CD4-positive, alpha-beta T cell treated with Interleukin-21 for 1 hour (primary cell): ENCODE data around the gene PEX14.

Source experiments
- DNase-seq: peaks from one replicate; pipeline ENCODE4 v3.0.0-alpha.2; 2020

PEX14 gene

DNA sequence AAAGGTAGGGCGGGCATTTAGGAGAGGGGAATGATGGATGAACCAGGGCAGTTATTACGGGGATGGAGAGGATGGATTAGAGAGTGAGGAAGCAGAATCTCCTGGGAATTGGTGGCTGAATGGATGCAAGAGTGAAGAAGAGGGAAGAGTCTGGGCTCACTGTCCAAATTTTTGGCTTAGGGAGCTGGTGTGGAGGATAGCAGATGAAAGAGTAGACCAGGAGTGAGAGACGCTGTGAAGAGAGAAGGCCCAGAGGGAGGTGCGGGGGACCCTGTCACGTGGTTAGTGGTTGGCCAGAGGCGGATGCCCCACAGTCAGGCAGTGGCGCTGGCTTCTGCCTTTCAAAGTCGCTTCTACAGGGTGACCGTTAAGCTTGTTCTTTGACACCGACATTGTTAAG lies 78.4 kb downstream of the PEX14 start:
- DNase-seq, result no peak

DNA sequence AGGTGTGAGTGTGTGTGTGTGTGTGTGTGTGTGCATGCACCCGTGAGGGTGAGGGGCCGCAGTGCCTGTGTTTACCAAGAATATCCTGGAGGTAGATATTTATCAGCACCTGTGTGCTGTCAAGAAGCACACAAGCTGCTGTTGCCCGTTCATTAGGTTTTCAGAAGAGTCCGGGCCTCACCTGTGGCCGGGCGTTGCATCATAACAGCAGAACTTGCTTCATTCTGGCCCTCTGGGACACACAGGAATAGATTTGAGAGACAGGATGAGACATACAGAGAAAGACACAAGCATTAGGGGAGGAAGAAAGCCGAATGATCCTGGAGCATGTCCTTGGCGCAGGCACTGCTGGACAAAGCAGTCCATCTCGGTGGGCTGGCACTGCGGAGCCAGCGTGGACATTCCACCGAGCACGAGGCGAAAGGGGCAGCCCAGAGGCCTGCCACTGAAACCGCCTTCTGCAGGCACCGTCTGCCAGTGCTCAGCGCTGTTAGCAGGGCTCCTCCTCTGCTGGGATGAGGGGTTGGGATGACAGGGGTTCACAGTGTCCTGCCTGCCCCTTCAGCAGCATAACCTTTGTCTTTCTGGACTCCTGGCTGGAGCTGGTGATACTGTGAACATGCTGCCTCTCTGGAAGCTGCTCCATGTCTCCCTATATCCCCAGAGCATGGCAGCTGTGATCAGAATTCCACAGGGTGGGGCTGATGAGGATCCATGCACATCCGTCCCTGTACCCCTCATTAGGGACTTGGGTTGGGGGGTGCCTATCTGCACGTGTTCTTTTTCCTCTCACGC lies 81.1 kb downstream of the PEX14 start:
- no peak for DNase-seq

DNA sequence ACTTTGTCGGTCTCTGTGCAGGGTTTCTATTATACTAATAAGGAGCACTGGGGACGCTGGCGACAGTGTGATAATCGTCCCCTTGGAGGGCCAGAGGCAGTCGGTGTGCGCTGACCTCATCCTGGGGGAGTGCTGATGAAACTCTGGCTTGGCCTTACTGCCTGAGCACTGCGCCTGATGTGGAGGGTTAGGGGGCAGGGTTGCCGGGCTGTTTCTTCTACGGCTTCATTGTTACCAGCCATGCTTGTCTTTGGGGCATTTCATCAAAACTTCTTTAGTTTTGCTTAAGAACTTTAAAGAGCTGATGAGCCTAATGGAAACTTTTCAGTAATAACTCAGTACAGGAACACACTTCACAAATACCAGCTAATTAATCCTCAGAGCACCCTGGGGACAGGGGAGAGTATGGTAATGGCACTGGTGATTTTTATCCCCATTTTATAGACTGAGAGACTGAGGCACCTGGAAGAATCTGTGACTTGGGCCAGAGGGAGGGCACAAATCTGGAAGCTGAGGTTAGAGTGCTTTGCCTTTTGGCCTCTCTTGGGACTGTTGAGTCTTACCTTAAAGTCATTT lies 81.8 kb downstream of the PEX14 start:
- no peak for DNase-seq

DNA sequence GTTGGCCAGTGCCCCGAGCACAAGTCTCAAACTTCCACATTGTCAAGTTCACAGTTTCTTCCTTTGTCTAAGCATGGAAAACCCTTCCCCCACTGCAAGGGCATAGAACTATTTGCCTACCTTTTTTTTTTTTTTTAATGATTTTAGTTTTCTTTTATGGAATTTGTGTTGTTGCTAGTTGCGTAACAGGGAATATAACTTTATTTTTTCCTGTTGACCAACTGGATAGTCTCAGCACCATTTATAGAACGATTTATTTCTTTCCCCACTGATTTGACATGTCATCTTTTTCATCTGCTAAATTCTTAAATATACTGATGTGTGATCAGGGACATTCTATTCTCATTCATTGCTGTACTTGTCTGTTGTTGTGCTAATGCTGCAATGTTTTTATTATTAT lies 83.0 kb downstream of the PEX14 start:
- DNase-seq, result no peak

DNA sequence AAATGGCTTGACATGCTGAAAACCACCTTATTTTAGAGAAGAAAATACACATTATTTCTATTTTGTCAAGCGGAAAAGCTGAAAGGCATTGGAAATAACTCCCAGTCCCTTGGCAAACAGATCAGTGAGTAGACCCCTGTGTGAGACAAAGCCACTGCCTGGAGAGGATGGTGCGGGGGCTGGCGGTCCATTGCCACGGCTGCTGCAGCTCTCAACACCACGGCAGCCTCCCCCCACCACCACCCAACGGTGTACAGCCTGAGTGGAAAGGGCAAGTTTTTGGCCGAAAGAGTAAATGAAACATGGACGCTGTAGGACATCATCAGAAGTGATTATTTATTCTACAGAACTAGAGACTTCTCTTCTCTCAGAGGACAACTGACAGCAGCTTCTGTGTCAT lies 84.6 kb downstream of the PEX14 start:
- DNase-seq, result no peak

DNA sequence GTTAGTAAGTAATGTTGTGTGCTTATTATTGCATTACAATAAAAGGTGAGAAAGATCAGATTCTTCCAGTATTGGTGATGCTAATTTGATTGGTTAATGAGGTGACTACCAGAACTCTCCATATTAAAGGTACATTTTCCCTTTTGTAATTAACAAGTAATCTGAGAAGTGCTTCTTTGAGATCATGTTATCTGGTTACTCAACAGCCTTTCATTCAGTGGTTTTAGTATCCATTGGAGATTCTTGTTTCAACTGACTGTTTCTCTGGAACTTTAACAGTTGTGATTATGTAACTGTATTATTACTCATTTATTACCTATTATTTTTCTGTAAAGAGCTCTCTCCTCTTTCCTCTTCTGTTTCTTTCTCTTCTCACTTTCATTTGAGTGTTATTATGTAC lies 86.7 kb downstream of the PEX14 start:
- no peak for DNase-seq

DNA sequence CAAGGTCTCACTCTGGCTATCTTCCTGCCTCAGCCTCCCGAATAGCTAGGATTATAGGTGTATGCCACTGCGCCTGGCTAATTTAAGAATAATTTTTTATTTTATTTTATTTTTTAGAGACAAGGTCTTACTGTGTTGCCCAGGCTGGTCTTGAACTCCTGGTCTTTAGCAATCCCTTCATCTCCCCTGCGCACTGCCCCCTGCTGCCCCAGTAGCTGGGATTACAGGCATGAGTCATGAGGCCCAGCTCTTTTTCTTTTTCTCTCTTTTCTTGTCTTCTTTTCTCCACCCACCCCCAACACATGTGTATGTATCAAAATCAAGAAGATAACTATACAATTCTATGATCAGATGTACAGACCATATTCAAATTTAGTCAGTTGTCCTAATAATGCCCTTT lies 87.2 kb downstream of the PEX14 start:
- peak; percentile 10 for DNase-seq

DNA sequence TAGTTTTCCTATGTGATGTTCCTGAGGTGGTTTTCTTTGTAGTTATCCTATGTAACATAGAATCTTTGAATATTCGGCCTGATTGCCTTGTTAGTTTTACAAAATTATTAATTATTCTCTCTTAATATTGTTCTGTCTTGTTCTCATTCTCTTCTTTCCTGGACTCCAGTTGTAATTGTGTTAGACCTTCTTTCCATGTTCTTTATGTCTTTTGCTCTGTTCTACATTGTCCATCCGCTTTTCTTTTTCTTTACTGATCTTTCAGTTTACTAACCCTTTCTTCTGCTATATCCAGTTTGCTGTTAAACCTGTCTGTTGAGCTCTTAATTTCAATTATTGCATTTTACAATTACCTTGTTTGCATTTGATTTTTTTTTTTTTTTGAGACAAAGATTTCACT lies 89.3 kb downstream of the PEX14 start:
- no peak for DNase-seq

DNA sequence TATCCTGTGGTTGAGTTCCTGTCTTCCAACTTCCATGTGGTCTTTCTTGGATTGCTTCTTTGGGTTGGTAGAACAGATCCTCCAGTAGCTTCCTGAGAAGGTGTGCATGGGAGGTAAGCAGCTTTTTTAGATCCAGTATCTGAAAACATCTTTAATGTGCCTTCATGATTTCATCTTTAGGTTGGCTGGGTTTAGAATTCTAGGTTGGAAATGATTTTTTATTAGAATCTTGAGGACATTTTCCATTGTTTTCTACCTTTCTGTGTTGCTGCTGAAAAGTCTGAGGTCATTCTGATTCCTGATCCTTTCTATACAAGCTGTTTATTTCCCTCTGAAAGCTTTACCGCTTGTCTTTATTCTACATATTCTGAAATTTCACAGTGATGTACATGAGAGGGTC lies 94.8 kb downstream of the PEX14 start:
- DNase-seq, result no peak

DNA sequence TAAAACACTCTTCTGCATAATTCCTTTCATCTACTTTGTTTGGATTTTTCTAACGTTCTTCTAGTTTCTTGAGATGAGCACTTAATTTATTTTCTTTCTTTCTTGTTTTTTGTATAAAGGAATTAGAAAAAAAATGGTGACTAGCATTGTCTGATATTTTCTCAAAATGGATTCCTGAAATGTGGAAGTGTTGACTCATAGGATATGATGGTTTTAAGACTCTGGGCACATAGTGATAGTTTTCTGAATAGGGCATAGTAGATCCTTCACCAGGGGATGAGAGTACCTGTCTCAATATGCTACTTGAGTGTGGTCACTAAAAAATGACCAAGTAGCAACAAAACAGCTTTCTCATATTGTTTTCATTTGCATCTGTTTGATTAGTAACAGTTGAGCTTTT lies 100.9 kb downstream of the PEX14 start:
- no peak for DNase-seq

DNA sequence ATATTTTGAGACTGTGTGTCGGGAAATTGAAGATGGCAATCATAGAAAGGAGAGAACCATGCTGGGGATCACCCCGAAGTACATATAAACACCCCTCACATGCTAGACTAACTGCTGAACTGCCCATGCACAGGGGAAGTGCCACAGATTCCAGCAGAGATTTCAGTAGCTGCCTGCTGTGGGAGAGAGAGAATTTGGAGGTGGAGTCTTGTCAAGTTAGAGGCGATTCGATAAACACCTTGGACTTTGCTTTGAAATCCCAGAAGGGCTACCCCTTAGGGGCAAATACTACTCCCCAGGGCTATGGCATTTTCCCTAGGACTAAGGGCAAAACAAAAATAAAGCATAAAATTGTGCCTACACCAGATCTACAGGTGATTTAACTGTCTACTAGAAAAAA lies 103.3 kb downstream of the PEX14 start:
- DNase-seq, result no peak

DNA sequence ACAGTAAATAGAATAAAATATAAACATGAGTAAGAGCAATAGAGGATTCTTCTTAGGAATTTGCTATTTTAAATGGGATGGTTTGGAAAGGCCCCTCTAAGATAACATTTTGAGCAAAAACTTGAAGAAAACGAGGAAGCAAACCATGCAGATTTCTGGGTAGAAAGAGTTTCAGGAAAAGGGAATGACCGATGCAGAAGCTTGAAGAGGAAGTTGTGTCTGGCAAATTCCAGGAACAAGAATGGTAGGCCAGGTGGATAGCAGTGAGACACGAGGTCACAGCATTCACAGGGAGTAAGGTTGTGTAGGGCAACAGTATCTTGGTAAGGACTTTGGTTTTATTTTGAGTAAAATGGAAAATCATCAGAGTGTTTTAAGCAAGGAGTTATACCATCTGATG lies 108.9 kb downstream of the PEX14 start:
- no peak for DNase-seq

DNA sequence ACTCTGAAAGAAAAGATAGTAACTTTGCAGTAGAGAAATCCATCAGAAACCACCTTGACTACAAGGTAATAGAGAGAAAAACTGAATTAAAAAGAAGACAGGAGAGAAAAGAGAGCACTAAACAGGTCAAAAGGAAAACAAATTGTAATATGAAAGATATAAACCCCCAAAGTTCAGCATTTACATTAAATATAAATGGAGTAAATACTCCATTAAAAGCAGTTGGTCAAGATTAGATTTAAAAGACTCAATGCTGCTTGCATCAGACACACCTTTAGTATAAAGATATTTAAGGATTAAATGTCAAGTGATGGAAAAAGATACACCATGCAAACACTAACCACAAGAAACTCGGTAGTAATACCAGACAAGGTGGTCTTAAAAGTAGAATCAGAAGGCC lies 110.5 kb downstream of the PEX14 start:
- no peak for DNase-seq

DNA sequence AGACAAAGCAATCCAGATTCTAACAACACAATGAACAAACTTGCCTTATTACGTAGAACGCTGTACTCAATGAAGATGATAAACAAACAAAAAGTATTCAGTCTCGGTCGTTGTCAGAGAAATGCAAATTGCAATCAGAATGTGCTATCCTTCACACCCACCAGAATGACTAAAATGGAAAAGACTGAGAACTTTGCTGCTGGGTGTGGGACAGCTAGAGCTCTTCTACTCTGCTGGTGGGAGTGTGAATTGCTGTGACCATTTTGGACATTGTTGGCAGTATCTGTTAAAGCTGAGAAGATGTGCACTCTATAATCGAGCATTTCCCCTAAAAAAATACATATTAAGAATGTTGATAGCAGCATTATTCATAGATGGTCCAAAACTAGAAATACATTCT lies 111.4 kb downstream of the PEX14 start:
- no peak for DNase-seq

DNA sequence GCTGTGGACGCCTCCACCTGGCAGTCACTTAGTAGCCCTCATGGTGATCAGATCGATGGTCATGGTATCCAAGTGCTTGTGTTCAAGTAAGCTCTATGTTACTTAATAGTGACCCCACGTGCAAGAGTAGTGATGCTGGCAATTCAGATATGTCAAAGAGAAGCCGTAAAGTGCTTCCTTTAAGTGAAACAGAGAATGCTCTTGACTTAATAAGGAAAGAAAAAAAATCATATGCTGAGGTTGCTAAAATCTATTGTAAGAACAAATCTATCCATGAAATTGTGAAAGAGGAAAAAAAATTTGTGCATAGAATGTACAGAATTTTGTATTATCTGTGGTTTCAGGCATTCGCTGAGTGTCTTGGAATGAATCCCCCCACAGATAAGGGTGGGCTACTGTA lies 113.9 kb downstream of the PEX14 start:
- DNase-seq, result no peak

DNA sequence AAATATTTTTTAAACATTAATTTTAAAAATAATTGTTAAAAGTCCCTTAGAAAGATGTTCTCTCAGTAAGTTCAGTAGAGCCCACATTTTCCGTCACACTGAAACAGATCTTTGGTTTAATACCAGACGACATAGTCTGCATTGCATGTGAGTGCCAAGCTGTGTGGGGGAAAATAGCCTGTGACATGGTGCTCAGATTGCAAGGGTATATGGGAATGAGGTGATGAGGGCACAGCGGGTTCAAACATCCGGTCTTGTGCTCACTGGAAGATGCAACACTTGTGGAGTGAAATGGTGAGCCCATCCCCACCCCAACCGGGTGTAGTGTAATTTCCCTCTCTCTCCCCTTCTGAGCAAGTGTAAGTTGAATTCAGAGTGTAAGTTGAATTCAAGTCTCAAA lies 114.3 kb downstream of the PEX14 start:
- DNase-seq, result no peak

DNA sequence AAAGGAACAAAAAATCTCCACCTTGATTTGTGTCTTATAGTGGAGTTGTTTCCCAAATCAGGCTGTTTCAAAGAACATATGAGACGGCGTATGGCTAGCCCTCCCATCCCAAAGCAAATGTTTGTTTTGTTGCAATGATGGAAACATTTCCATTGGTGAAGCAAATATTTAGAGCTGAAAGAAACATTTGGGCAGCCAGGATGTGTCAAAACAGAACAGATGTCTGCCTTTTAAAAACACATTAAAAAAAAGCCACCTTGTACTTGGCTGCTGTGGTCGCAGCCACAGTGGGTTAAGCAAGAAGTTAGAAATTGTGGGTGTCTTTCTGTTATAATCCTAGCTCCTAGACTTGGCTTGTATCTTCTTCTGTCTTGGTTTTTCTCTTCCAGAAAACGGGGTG lies 116.3 kb downstream of the PEX14 start:
- DNase-seq, result no peak

DNA sequence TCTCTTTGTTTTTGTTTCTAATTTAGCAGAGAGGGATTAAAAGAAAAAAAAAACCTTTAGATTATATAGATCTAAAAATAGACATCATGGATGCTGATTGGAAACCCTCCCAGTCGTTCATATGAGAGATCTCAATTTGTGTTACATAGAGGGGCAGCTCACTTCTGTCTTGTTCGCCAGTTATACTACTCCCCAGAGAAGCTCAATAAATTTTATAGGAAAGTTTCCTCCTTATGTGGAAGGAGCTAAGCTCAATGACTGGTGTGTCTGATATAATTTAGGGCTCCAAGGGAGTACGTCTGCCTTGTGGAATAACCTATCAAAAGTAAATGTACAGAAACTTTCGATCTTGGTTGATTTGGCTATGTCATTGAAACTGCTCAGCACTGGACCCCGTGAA lies 117.6 kb downstream of the PEX14 start:
- DNase-seq, result no peak

DNA sequence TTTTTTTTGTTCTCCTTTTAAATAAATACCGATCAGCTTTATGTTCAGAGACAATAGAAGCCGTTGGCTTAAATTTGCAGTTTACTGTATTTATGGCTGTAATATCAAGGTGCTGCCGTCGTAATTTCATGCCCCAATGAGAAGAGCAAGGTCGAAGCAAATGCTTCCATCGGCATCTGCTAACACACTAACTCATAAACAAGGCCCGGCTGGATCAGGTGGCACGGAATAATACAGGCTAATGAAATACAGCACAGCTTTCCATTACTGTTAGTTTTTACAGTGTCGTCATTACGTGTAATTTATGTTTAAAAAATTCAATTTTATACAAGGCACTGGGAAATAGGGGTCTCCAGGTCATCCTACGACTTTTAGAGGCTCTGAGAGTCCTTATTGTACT lies 119.0 kb downstream of the PEX14 start:
- no peak for DNase-seq

DNA sequence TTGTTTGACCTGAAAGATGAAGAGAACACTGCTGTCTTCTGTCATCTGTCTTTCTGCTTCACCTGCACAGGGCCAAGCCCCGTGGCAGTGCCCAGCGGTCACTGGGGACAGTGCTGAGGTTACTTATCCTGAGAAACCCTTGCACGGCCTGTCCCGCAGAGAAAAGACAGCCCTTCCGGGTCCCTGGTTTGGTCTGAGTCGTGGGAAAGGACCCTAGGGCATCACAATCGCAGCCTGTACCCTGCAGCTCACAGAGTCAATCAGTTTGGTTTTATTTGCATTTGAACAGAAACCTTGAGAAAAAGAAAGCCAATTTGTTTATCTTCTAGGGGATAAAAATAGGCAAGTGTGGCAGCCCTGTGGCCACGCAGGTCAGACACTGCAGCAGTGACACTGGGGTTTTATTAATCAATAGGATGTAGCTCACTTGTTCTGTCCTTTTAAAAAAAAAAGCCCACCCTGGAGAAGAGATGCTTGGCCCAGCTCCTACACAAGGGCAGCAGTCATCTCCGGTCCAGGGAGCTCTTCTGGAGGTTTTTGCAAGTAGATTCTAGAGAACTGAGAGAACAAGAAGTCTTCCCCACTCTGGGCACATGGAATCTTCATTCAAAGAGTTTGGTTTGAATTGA lies 120.0 kb downstream of the PEX14 start:
- DNase-seq, result no peak

DNA sequence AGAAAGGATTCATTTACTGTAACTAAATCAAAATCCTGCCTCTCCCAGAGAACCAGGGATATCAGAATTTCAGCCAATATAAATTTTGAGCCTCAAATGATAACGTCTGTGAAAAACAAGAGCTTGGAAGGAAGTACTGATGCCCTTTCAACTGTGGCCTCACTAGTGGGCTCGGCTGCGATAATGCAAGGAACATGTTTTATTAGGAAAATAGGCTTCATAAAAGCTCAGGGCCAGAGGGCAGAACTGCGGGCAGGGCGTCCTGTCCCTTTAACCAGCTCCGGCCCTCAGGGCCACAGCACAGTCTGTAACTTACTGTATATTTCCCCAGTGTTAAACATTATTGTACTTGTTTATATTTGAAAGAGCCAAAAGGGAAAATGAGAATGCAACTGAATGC lies 122.0 kb downstream of the PEX14 start:
- DNase-seq, result no peak

DNA sequence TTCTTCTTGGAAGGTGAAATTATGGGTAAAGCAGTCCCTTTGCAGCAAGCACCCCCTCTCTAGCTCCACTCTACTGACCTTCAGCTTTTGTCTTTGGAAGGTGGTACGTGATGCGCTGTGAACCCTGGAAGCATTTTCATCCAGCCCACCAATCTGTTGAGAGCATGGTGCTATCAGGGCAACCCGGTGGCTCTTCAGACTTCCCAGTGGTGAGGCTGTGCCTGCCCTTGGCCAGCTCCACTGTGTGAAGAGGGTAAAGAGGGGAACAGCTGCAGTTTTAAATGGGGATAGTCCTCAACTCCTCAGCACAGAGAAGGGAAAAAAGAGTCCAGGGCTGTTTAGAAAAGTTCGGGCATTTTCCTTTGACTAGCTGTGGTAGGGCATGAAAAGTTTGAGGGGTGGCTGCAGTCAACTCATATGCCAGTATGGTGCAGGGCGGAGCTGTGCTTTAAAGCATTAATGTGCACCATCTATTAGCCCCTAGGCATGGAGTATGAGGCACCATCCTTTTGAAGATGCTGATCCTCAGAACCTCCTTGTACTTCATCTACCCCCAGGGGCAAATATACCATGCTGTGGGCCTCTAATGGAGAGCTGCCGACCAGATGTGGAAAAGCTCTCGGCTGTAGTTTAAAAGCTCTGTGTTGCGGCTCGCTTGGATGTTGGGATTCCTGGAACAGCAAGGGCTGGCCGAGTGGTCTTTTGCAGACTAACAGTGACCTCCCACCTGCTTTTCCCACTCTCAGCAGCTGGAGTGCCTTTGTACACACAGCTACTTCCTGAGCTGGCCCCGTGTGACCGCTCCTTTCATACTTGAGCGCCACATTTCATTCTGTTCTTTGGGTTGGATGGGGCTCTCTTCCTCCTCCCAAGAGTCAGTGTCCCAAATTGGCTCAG lies 123.0 kb downstream of the PEX14 start:
- DNase-seq, result no peak

DNA sequence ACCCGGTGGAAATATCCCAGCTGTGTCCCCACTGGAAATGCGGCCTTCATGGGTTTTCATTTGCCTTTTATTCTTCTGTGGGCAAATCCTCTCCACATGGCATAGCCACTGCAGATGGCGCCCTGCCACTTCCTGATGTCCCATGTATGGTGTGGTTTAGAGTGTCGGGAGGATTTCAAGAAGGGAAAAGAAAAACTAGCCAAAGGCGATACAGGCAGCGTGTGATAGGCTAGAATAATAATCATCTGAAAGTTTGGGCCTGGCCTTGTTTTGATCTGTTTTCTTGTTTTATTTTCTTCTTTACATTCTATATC lies 123.6 kb downstream of the PEX14 start:
- DNase-seq, result no peak
